Measurements from ENCODE around the gene MS4A10. TPM values are rescaled to one million over a fixed set of nuclear protein-coding genes. Genes with fewer than 3 reads are reported as not detected.

The MS4A10 gene
- total RNA-seq, 1 experiment from 2014 or later, result not detected

DNA sequence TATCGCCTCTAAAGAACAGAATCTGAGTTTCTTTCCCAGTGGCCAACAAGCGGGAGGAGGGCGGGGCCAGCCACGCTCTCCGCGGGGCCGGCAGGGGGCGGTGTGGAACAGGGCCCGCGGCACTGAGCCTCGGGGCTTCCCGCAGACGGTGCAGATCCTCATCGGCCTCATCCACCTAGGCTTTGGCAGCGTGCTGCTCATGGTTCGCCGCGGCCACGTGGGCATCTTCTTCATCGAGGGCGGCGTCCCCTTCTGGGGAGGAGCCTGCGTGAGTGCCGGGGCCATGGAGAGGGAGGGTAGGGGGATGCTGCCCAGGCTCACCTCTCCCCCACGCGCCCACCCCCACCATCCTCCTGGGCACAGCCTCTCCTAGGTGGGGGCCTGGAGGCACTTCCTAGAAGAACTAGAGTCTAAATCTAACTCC, 17.7 kb upstream of the MS4A10 start (continued):
- TF ChIP-seq, protein P1, sequence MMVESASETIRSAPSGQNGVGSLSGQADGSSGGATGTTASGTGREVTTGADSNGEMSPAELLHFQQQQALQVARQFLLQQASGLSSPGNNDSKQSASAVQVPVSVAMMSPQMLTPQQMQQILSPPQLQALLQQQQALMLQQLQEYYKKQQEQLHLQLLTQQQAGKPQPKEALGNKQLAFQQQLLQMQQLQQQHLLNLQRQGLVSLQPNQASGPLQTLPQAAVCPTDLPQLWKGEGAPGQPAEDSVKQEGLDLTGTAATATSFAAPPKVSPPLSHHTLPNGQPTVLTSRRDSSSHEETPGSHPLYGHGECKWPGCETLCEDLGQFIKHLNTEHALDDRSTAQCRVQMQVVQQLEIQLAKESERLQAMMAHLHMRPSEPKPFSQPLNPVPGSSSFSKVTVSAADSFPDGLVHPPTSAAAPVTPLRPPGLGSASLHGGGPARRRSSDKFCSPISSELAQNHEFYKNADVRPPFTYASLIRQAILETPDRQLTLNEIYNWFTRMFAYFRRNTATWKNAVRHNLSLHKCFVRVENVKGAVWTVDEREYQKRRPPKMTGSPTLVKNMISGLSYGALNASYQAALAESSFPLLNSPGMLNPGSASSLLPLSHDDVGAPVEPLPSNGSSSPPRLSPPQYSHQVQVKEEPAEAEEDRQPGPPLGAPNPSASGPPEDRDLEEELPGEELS (CRISPR knock-in tag; IDR thresholded peaks at IDR 0.05), result peak; percentile 74
- TF ChIP-seq ZNF671 (CRISPR knock-in tag; IDR thresholded peaks at IDR 0.05) (no peak), SOX15 (CRISPR knock-in tag; IDR thresholded peaks at IDR 0.05) (no peak), TEAD1 (CRISPR knock-in tag; IDR thresholded peaks at IDR 0.05) (0 out of 2 replicates have a peak, but pooled peaks have one; percentile 69), RELA (CRISPR knock-in tag; IDR thresholded peaks at IDR 0.05; ENCODE audit: borderline replicate concordance) (peak; percentile 84; the same call in 1 of the 2 replicates), NFATC4 (CRISPR knock-in tag; IDR thresholded peaks at IDR 0.05) (no peak), JAZF1 (CRISPR knock-in tag; IDR thresholded peaks at IDR 0.05) (no peak), SP1 (CRISPR knock-in tag; conservative IDR thresholded peaks at IDR 0.05) (peak; percentile 65), NFE2L1 (CRISPR knock-in tag; IDR thresholded peaks at IDR 0.05) (0 out of 2 replicates have a peak, but pooled peaks have one; percentile 44), TCF7 (CRISPR knock-in tag; IDR thresholded peaks at IDR 0.05; ENCODE audit: low read depth) (peak; percentile 85; the same call in 1 of the 2 replicates), NFYB (CRISPR knock-in tag; conservative IDR thresholded peaks at IDR 0.05; ENCODE audit: low read depth) (peak; percentile 34; the same call in 1 of the 2 replicates), ZNF263 (CRISPR knock-in tag; IDR thresholded peaks at IDR 0.05; ENCODE audit: low read depth) (no peak), NR1H2 (CRISPR knock-in tag; IDR thresholded peaks at IDR 0.05) (no peak)
- TF ChIP-seq, protein P2, sequence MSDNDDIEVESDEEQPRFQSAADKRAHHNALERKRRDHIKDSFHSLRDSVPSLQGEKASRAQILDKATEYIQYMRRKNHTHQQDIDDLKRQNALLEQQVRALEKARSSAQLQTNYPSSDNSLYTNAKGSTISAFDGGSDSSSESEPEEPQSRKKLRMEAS (CRISPR knock-in tag; IDR thresholded peaks at IDR 0.05), result peak; percentile 93

DNA sequence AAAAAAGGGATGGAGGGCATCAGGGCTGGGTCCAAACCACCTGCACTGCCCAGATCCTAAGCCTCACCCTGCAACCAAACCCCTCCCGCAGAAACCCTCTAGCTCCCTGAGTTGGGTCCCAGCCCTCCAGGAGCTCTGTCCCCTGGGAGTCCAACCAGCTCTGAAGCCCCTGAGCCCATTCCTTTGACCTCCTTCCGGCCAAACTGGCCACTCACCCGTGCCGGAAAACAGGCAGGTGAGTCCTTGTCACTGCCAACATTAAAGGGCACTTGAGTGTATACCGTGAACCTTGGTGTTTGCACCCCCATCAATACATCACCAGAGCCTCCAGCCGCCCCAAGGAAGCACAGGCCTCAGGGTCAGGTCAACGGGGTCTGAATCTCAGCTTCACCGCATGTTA, 16.9 kb upstream of the MS4A10 start:
- ChIA-PET POLR2A (no interaction called here), CTCF (interaction anchor here (0.6 to 1.2 kb wide), 6 partner anchors 12 to 172 kb away, joined by 3 to 6 read pairs (median 3); partner anchors contain the start of gene MS4A15)
- ATAC-seq (no peak), DNase-seq (ENCODE audit: low spot score) (no peak)
- Mint-ChIP-seq H3K4me3 (no peak overlapping the region), H3K27ac (no peak overlapping the region), H3K27me3 (ENCODE audit: low read depth) (peaks cover 38% of the 10 kb centered on the region), H3K9me3 (no peaks in the 10 kb centered on the region), H3K36me3 (no peaks in the 10 kb centered on the region; the same call in 1 of the 2 replicates), H3K4me1 (peaks cover 17% of the 10 kb centered on the region)
- no peak for TF ChIP-seq CREB1 (CRISPR knock-in tag; IDR thresholded peaks at IDR 0.05)
- no peak for TF ChIP-seq SOX15 (CRISPR knock-in tag; IDR thresholded peaks at IDR 0.05)
- no peak for TF ChIP-seq MYBL2 (CRISPR knock-in tag; IDR thresholded peaks at IDR 0.05)
- no peak for TF ChIP-seq TP53 (CRISPR knock-in tag; IDR thresholded peaks at IDR 0.05)
- TF ChIP-seq TCF7 (CRISPR knock-in tag; IDR thresholded peaks at IDR 0.05; ENCODE audit: low read depth), result no peak
- TF ChIP-seq RELA (CRISPR knock-in tag; IDR thresholded peaks at IDR 0.05; ENCODE audit: borderline replicate concordance), result no peak
- TF ChIP-seq, protein P3, sequence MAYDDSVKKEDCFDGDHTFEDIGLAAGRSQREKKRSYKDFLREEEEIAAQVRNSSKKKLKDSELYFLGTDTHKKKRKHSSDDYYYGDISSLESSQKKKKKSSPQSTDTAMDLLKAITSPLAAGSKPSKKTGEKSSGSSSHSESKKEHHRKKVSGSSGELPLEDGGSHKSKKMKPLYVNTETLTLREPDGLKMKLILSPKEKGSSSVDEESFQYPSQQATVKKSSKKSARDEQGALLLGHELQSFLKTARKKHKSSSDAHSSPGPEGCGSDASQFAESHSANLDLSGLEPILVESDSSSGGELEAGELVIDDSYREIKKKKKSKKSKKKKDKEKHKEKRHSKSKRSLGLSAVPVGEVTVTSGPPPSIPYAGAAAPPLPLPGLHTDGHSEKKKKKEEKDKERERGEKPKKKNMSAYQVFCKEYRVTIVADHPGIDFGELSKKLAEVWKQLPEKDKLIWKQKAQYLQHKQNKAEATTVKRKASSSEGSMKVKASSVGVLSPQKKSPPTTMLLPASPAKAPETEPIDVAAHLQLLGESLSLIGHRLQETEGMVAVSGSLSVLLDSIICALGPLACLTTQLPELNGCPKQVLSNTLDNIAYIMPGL (CRISPR knock-in tag; IDR thresholded peaks at IDR 0.05), result no peak
- TF ChIP-seq, protein P4, sequence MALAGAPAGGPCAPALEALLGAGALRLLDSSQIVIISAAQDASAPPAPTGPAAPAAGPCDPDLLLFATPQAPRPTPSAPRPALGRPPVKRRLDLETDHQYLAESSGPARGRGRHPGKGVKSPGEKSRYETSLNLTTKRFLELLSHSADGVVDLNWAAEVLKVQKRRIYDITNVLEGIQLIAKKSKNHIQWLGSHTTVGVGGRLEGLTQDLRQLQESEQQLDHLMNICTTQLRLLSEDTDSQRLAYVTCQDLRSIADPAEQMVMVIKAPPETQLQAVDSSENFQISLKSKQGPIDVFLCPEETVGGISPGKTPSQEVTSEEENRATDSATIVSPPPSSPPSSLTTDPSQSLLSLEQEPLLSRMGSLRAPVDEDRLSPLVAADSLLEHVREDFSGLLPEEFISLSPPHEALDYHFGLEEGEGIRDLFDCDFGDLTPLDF (CRISPR knock-in tag; IDR thresholded peaks at IDR 0.05), result no peak
- TF ChIP-seq, protein P5, sequence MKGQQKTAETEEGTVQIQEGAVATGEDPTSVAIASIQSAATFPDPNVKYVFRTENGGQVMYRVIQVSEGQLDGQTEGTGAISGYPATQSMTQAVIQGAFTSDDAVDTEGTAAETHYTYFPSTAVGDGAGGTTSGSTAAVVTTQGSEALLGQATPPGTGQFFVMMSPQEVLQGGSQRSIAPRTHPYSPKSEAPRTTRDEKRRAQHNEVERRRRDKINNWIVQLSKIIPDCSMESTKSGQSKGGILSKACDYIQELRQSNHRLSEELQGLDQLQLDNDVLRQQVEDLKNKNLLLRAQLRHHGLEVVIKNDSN (CRISPR knock-in tag; IDR thresholded peaks at IDR 0.05), result no peak
- TF ChIP-seq, protein P6, sequence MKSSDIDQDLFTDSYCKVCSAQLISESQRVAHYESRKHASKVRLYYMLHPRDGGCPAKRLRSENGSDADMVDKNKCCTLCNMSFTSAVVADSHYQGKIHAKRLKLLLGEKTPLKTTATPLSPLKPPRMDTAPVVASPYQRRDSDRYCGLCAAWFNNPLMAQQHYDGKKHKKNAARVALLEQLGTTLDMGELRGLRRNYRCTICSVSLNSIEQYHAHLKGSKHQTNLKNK (CRISPR knock-in tag; IDR thresholded peaks at IDR 0.05), result no peak
- no peak for TF ChIP-seq FOXJ3 (CRISPR knock-in tag; IDR thresholded peaks at IDR 0.05; ENCODE audit: borderline replicate concordance)
- TF ChIP-seq, protein P7, sequence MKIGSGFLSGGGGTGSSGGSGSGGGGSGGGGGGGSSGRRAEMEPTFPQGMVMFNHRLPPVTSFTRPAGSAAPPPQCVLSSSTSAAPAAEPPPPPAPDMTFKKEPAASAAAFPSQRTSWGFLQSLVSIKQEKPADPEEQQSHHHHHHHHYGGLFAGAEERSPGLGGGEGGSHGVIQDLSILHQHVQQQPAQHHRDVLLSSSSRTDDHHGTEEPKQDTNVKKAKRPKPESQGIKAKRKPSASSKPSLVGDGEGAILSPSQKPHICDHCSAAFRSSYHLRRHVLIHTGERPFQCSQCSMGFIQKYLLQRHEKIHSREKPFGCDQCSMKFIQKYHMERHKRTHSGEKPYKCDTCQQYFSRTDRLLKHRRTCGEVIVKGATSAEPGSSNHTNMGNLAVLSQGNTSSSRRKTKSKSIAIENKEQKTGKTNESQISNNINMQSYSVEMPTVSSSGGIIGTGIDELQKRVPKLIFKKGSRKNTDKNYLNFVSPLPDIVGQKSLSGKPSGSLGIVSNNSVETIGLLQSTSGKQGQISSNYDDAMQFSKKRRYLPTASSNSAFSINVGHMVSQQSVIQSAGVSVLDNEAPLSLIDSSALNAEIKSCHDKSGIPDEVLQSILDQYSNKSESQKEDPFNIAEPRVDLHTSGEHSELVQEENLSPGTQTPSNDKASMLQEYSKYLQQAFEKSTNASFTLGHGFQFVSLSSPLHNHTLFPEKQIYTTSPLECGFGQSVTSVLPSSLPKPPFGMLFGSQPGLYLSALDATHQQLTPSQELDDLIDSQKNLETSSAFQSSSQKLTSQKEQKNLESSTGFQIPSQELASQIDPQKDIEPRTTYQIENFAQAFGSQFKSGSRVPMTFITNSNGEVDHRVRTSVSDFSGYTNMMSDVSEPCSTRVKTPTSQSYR (CRISPR knock-in tag; IDR thresholded peaks at IDR 0.05), result no peak
- TF ChIP-seq, protein P2 (CRISPR knock-in tag; IDR thresholded peaks at IDR 0.05), result no peak
- no peak for TF ChIP-seq TEAD4 (CRISPR knock-in tag; IDR thresholded peaks at IDR 0.05)
- TF ChIP-seq, protein P8, sequence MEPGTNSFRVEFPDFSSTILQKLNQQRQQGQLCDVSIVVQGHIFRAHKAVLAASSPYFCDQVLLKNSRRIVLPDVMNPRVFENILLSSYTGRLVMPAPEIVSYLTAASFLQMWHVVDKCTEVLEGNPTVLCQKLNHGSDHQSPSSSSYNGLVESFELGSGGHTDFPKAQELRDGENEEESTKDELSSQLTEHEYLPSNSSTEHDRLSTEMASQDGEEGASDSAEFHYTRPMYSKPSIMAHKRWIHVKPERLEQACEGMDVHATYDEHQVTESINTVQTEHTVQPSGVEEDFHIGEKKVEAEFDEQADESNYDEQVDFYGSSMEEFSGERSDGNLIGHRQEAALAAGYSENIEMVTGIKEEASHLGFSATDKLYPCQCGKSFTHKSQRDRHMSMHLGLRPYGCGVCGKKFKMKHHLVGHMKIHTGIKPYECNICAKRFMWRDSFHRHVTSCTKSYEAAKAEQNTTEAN (CRISPR knock-in tag; IDR thresholded peaks at IDR 0.05), result no peak
- no peak for TF ChIP-seq ZNF396 (CRISPR knock-in tag; IDR thresholded peaks at IDR 0.05; ENCODE audit: borderline replicate concordance)

Measured in WTC11 (cell line).